Upper lobe of right lung (tissue), 1 donor: ENCODE data around the gene EMID1. TPM values are rescaled to one million over a fixed set of nuclear protein-coding genes. Genes with fewer than 3 reads are reported as not detected.

Experiments
- ATAC-seq: fragments of 200-7000 bp; cut with Tn5 transposase; one replicate; pipeline ENCODE4 v1.9.1; 2020; ENCODE audit warnings: mild to moderate bottlenecking, moderate library complexity
- DNase-seq: peaks from one replicate; pipeline ENCODE4 v3.0.0-alpha.2; 2020
- H3K27ac ChIP-seq: fragments of 200-600 bp; one replicate; pipeline ENCODE4 v1.8.0; 2022
- H3K27me3 ChIP-seq: fragments of 200-600 bp; one replicate; pipeline ENCODE4 v1.8.0; 2022; ENCODE audit warnings: mild to moderate bottlenecking
- H3K36me3 ChIP-seq: fragments of 200-600 bp; one replicate; pipeline ENCODE4 v1.8.0; 2022
- H3K4me1 ChIP-seq: fragments of 200-600 bp; one replicate; pipeline ENCODE4 v1.8.0; 2022
- H3K4me3 ChIP-seq: fragments of 200-600 bp; one replicate; pipeline ENCODE4 v1.8.0; 2022; ENCODE audit warnings: mild to moderate bottlenecking
- H3K9me3 ChIP-seq: fragments of 200-600 bp; one replicate; pipeline ENCODE4 v1.8.0; 2022
- CTCF ChIP-seq: fragments of 200-600 bp; IDR thresholded peaks from one replicate; pipeline ENCODE4 v1.8.0; 2022; ENCODE audit warnings: antibody characterized with exemption
- intact Hi-C: fragments of 100-400 bp; cut with DNase I; formaldehyde crosslinking; loops from one replicate; pipeline ENCODE4 v1.11.0; 2022
- total RNA-seq: library from RNA; stranded (reverse); fragmentation: NEBNext Ultra II Directional; extraction: Animal tissue kit (Norgen Biotek cat#: 25700); gene quantifications from one replicate; pipeline ENCODE4 v1.2.1, GENCODE V29; 2021
- donor health status: DM: no; HTN: yes; CAD: no; lungs with severe emphysema.

EMID1 gene
- total RNA-seq, 1 donor from 2014 or later: 15.2 TPM

DNA sequence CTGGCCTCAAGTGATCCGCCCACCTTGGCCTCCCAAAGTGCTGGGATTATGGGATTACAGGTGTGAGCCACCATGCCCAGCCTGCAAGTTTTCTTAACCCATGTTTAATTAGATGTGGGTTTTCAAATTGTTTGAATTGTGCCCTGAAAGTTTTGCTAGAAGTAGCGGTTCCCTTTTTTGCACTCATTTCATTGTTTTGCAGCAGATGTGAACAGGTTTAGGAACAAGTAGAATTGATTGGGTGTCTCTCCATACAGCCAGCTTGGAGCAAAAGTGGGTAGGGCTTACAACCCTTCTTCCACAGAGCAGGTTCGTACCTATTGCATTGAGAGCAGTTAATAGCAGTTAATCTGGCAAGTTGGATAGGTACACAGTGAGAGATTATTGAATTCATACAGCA is 78.5 kb downstream of the EMID1 start:
- Histone ChIP-seq H3K4me3 (no peak overlapping the region), H3K4me1 (no peaks in the 10 kb centered on the region), H3K27me3 (no peaks in the 10 kb centered on the region), H3K9me3 (no peaks in the 10 kb centered on the region), H3K27ac (no peak overlapping the region), H3K36me3 (peaks cover 100% of the 10 kb centered on the region)
- intact Hi-C loops: no loop called here
- TF ChIP-seq CTCF: no peak
- ATAC-seq (no peak), DNase-seq (no peak)

DNA sequence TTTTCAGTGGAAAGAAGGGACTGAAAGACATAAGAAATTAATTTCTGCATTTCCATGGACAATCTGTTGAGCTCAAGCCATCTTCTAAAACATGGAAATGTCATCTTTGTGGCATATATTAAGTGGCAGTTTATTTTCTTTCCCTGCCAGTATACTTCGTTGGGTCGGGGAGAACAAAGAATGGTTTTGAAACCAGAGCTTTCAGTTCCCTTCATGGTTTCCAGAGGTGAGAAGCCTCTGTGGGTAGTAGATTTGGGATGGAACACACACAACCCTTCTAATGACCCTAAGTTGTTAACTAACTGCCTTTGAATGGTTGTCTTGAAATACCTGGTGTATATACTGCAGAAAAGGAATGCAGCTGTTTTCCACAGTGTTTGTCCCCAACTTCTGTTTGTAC is 83.1 kb downstream of the EMID1 start:
- H3K36me3 ChIP-seq: peaks cover 100% of the 10 kb centered on the region
- no peak for DNase-seq

GRCh38 chr22:29290061-29290460 is 84.4 kb downstream of the EMID1 start:
- no peaks in the 10 kb centered on the region for H3K27me3 ChIP-seq
- TF ChIP-seq CTCF: no peak
- H3K9me3 ChIP-seq: no peaks in the 10 kb centered on the region
- no peak overlapping the region for H3K27ac ChIP-seq
- no peak overlapping the region for H3K4me3 ChIP-seq
- DNase-seq (no peak), ATAC-seq (no peak)
- no peaks in the 10 kb centered on the region for H3K4me1 ChIP-seq
- intact Hi-C loops: no loop called here
- H3K36me3 ChIP-seq: peaks cover 100% of the 10 kb centered on the region

More for the DNA sequence above, 83.1 kb downstream of the EMID1 start:
- TF ChIP-seq CTCF: no peak
- Histone ChIP-seq H3K9me3 (no peaks in the 10 kb centered on the region), H3K27me3 (no peaks in the 10 kb centered on the region), H3K4me1 (no peaks in the 10 kb centered on the region), H3K27ac (no peak overlapping the region), H3K4me3 (no peak overlapping the region)
- intact Hi-C loops: no loop called here
- no peak for ATAC-seq

- H3K9me3 ChIP-seq: no peaks in the 10 kb centered on the region
- intact Hi-C loops: no loop called here
- no peak overlapping the region for H3K27ac ChIP-seq
- H3K27me3 ChIP-seq: no peaks in the 10 kb centered on the region
- no peak for TF ChIP-seq CTCF
- ATAC-seq (no peak), DNase-seq (no peak)
- peaks cover 100% of the 10 kb centered on the region for H3K36me3 ChIP-seq
- no peak overlapping the region for H3K4me3 ChIP-seq
- H3K4me1 ChIP-seq: no peaks in the 10 kb centered on the region
These were observed 85.5 kb downstream of the EMID1 start for GRCh38 chr22:29291215-29291614.

- Histone ChIP-seq H3K27me3 (no peaks in the 10 kb centered on the region), H3K9me3 (no peaks in the 10 kb centered on the region), H3K4me3 (no peak overlapping the region), H3K36me3 (peaks cover 100% of the 10 kb centered on the region), H3K4me1 (no peaks in the 10 kb centered on the region), H3K27ac (no peak overlapping the region)
- ATAC-seq (no peak), DNase-seq (no peak)
- intact Hi-C loops: no loop called here
- TF ChIP-seq CTCF: no peak
These were observed 86.7 kb downstream of the EMID1 start for GRCh38 chr22:29292379-29292778.

GRCh38 chr22:29298641-29299040 is 92.9 kb downstream of the EMID1 start:
- H3K4me1 ChIP-seq: peaks cover 12% of the 10 kb centered on the region
- H3K4me3 ChIP-seq: no peak overlapping the region
- DNase-seq (no peak), ATAC-seq (no peak)
- intact Hi-C loops: no loop called here
- no peaks in the 10 kb centered on the region for H3K9me3 ChIP-seq
- no peaks in the 10 kb centered on the region for H3K27me3 ChIP-seq
- H3K36me3 ChIP-seq: peaks cover 75% of the 10 kb centered on the region
- no peak overlapping the region for H3K27ac ChIP-seq
- TF ChIP-seq CTCF: no peak
